ENCODE measurements around the gene OTULIN. TPM values are rescaled to one million over a fixed set of nuclear protein-coding genes. Genes with fewer than 3 reads are reported as not detected.

Gene OTULIN
- total RNA-seq, 2 experiments from 2014 or later: 28.7 to 45.6 TPM

- no peak overlapping the region for H3K27ac ChIP-seq (ENCODE audit: low read depth, low read length, poor library complexity, severe bottlenecking)
These were observed 76.6 kb downstream of the OTULIN start for GRCh38 chr5:14741131-14741530.

GRCh38 chr5:14741801-14742440 lies 77.4 kb downstream of the OTULIN start:
- intact Hi-C loops (cut with micrococcal nuclease; ENCODE audit: unreplicated experiment): loop anchor here (5.0 kb wide), 1 partner anchor 130 kb away; the partner anchor contains the start of gene ANKH
- peaks cover 30% of the 10 kb centered on the region for H3K36me3 ChIP-seq (ENCODE audit: insufficient read depth, low read length)
- H3K9me3 ChIP-seq (ENCODE audit: low read length): no peaks in the 10 kb centered on the region
- no peak for DNase-seq (ENCODE audit: low spot score)
- H3K4me1 ChIP-seq (ENCODE audit: insufficient read depth, low read length, poor library complexity, severe bottlenecking): peaks cover 38% of the 10 kb centered on the region
- no peaks in the 10 kb centered on the region for H3K79me2 ChIP-seq (ENCODE audit: insufficient read depth, low read depth, low read length)
- POLR2A ChIA-PET: no interaction called here
- no peak overlapping the region for H3K27ac ChIP-seq (ENCODE audit: low read depth, low read length, poor library complexity, severe bottlenecking)
- no peak overlapping the region for H2AFZ ChIP-seq (ENCODE audit: low read length)
- no TSS peak for BruUV-seq (replicated peaks)
- CTCF ChIA-PET (ENCODE audit: unreplicated experiment): no interaction called here
- H3K9me2 ChIP-seq (ENCODE audit: insufficient read depth, low read length): no peaks in the 10 kb centered on the region
- no peaks in the 10 kb centered on the region for H4K20me1 ChIP-seq (ENCODE audit: insufficient read depth, low read length)
- TF ChIP-seq EZH2phosphoT487 (IDR thresholded peaks at IDR 0.05; ENCODE audit: borderline replicate concordance, low read depth, low read length): no peak
- TF ChIP-seq CTCF (conservative IDR thresholded peaks at IDR 0.05; ENCODE audit: low read length): no peak
- no peak overlapping the region for H3K4me3 ChIP-seq (ENCODE audit: low read depth, low read length, poor library complexity, severe bottlenecking)
- no peak overlapping the region for H3K4me2 ChIP-seq (ENCODE audit: low read length)

More at GRCh38 chr5:14741131-14741530, 76.6 kb downstream of the OTULIN start:
- no peaks in the 10 kb centered on the region for H3K9me3 ChIP-seq (ENCODE audit: low read length)
- H3K4me1 ChIP-seq (ENCODE audit: insufficient read depth, low read length, poor library complexity, severe bottlenecking): peaks cover 30% of the 10 kb centered on the region
- no peak overlapping the region for H3K4me2 ChIP-seq (ENCODE audit: low read length)
- no peaks in the 10 kb centered on the region for H4K20me1 ChIP-seq (ENCODE audit: insufficient read depth, low read length)
- H3K9me2 ChIP-seq (ENCODE audit: insufficient read depth, low read length): no peaks in the 10 kb centered on the region
- no TSS peak for BruUV-seq (replicated peaks)
- H3K79me2 ChIP-seq (ENCODE audit: insufficient read depth, low read depth, low read length): no peaks in the 10 kb centered on the region
- intact Hi-C loops (cut with micrococcal nuclease; ENCODE audit: unreplicated experiment): loop anchor here (5.0 kb wide), 1 partner anchor 131 kb away; the partner anchor contains the start of gene ANKH
- no peak for TF ChIP-seq EZH2phosphoT487 (IDR thresholded peaks at IDR 0.05; ENCODE audit: borderline replicate concordance, low read depth, low read length)
- no peak for TF ChIP-seq CTCF (conservative IDR thresholded peaks at IDR 0.05; ENCODE audit: low read length)
- H2AFZ ChIP-seq (ENCODE audit: low read length): no peak overlapping the region
- CTCF ChIA-PET (ENCODE audit: unreplicated experiment): no interaction called here
- H3K4me3 ChIP-seq (ENCODE audit: low read depth, low read length, poor library complexity, severe bottlenecking): no peak overlapping the region
- DNase-seq (ENCODE audit: low spot score): no peak
- POLR2A ChIA-PET: no interaction called here
- H3K36me3 ChIP-seq (ENCODE audit: insufficient read depth, low read length): peaks cover 27% of the 10 kb centered on the region; the same call in 1 of the 2 replicates

GRCh38 chr5:14742498-14742897 lies 78.0 kb downstream of the OTULIN start:
- CTCF ChIA-PET (ENCODE audit: unreplicated experiment): no interaction called here
- peaks cover 34% of the 10 kb centered on the region for H3K36me3 ChIP-seq (ENCODE audit: insufficient read depth, low read length)

More at GRCh38 chr5:14742498-14742897, 78.0 kb downstream of the OTULIN start:
- H3K4me1 ChIP-seq (ENCODE audit: insufficient read depth, low read length, poor library complexity, severe bottlenecking): peaks cover 38% of the 10 kb centered on the region
- POLR2A ChIA-PET: interaction anchor here (1.8 kb wide), 1 partner anchor 9 kb away, joined by 6 read pairs; no protein-coding TSS in a partner anchor
- no peak for TF ChIP-seq EZH2phosphoT487 (IDR thresholded peaks at IDR 0.05; ENCODE audit: borderline replicate concordance, low read depth, low read length)
- TF ChIP-seq CTCF (conservative IDR thresholded peaks at IDR 0.05; ENCODE audit: low read length): no peak
- H3K27ac ChIP-seq (ENCODE audit: low read depth, low read length, poor library complexity, severe bottlenecking): no peak overlapping the region
- H3K9me2 ChIP-seq (ENCODE audit: insufficient read depth, low read length): no peaks in the 10 kb centered on the region
- no peak overlapping the region for H3K4me3 ChIP-seq (ENCODE audit: low read depth, low read length, poor library complexity, severe bottlenecking)
- no peak for DNase-seq (ENCODE audit: low spot score)
- H4K20me1 ChIP-seq (ENCODE audit: insufficient read depth, low read length): no peaks in the 10 kb centered on the region
- no peak overlapping the region for H2AFZ ChIP-seq (ENCODE audit: low read length)
- H3K4me2 ChIP-seq (ENCODE audit: low read length): no peak overlapping the region
- no peaks in the 10 kb centered on the region for H3K9me3 ChIP-seq (ENCODE audit: low read length)
- intact Hi-C loops (cut with micrococcal nuclease; ENCODE audit: unreplicated experiment): loop anchor here (5.0 kb wide), 1 partner anchor 130 kb away; the partner anchor contains the start of gene ANKH
- BruUV-seq (replicated peaks): no TSS peak
- H3K79me2 ChIP-seq (ENCODE audit: insufficient read depth, low read depth, low read length): no peaks in the 10 kb centered on the region
